ENCODE measurements around the gene KCNJ6. TPM values are rescaled to one million over a fixed set of nuclear protein-coding genes. Genes with fewer than 3 reads are reported as not detected.
"Not testable (repeated sequence)": the region's sequence is repeated elsewhere in the genome, so short reads cannot be mapped to it uniquely, and the experiment has no call there.

Gene KCNJ6
- total and polyA plus RNA-seq, 10 of the 15 experiments (the other 5 are each of a cell fraction or from before 2014, with no cell fraction given): 0.03 to 0.07 (median 0.04) TPM; not detected in 7

GRCh38 chr21:37647781-37648180 is 268.5 kb downstream of the KCNJ6 start:
- SMC1A ChIA-PET (ENCODE audit: uncharacterized antibody, unreplicated experiment): no interaction called here
- ATAC-seq: no peak
- BruUV-seq (replicated peaks): no TSS peak
- no peak for FAIRE-seq
- no peaks in the 10 kb centered on the region for H3K36me3 ChIP-seq (ENCODE audit: control insufficient read depth in 2 of 2, insufficient read depth in 2 of 2, low read length in 1 of 2)
- no peak overlapping the region for H3K27ac ChIP-seq (ENCODE audit: control insufficient read depth, insufficient read depth)
- H3K4me3 ChIP-seq: no peak overlapping the region
- CTCF ChIA-PET: interaction anchor here (1.6 to 1.9 kb wide), 2 partner anchors 12 to 481 kb away, joined by 3 to 5 read pairs; no protein-coding TSS in a partner anchor
- no peaks in the 10 kb centered on the region; the same call in 2 of the 3 replicates for H3K9me3 ChIP-seq (replicated peaks; ENCODE audit: control insufficient read depth, insufficient read depth, low read length)
- H2AFZ ChIP-seq (ENCODE audit: control insufficient read depth, low read depth, low read length): no peak overlapping the region
- intact Hi-C loops (cut with micrococcal nuclease; ENCODE audit: unreplicated experiment) (no loop called here), in situ Hi-C loops (cut with MboI) (no loop called here)
- H4K20me1 ChIP-seq (ENCODE audit: control insufficient read depth, insufficient read depth): no peaks in the 10 kb centered on the region
- H3K4me1 ChIP-seq (ENCODE audit: control insufficient read depth, insufficient read depth, low read length): no peaks in the 10 kb centered on the region
- RAD21 ChIA-PET (ENCODE audit: unreplicated experiment): no interaction called here
- no peak for DNase-seq (ENCODE audit: low read depth, low spot score)
- TF ChIP-seq BACH1 (IDR thresholded peaks at IDR 0.05; ENCODE audit: borderline replicate concordance) (no peak), HDAC2 (IDR thresholded peaks at IDR 0.05) (no peak), TCF3 (IDR thresholded peaks at IDR 0.05; ENCODE audit: borderline replicate concordance, insufficient read depth, low read depth, low read length) (no peak), E2F4 (IDR thresholded peaks at IDR 0.05; ENCODE audit: low read depth, low read length) (no peak), MXI1 (IDR thresholded peaks at IDR 0.05; ENCODE audit: low read depth, low read length) (no peak)
- H3K4me2 ChIP-seq (ENCODE audit: control insufficient read depth, insufficient read depth): no peak overlapping the region
- POLR2A ChIA-PET: no interaction called here
- H3K9ac ChIP-seq (ENCODE audit: control insufficient read depth, insufficient read depth, low read length): no peak overlapping the region
- WGBS (ENCODE audit: insufficient coverage, insufficient replicate concordance, low lambda C conversion rate, missing lambda C conversion rate): 17% methylated on average over 4 of the region's 4 CpGs
- H3K27me3 ChIP-seq (replicated peaks in 1 of 2; ENCODE audit: control insufficient read depth in 2 of 2, insufficient read depth in 2 of 2, low read length in 1 of 2): peaks cover 0 to 2% of the 10 kb centered on the region in 2 experiments; a peak in 1 of 4 replicates
- no peaks in the 10 kb centered on the region for H3K79me2 ChIP-seq (ENCODE audit: control insufficient read depth, insufficient read depth, low read length)

GRCh38 chr21:37646761-37647160 is 269.5 kb downstream of the KCNJ6 start:
- whole genome bisulfite sequencing (ENCODE audit: insufficient coverage, insufficient replicate concordance, low lambda C conversion rate, missing lambda C conversion rate): 23% methylated on average over 12 of the region's 12 CpGs
- H3K79me2 ChIP-seq (ENCODE audit: control insufficient read depth, insufficient read depth, low read length); H3K27me3 ChIP-seq (replicated peaks in 1 of 2; ENCODE audit: control insufficient read depth in 2 of 2, insufficient read depth in 2 of 2, low read length in 1 of 2); H3K9me3 ChIP-seq (replicated peaks; ENCODE audit: control insufficient read depth, insufficient read depth, low read length); SMC1A ChIA-PET (ENCODE audit: uncharacterized antibody, unreplicated experiment); BruUV-seq (replicated peaks); H3K4me3 ChIP-seq; H2AFZ ChIP-seq (ENCODE audit: control insufficient read depth, low read depth, low read length); DNase-seq (ENCODE audit: low read depth, low spot score); POLR2A ChIA-PET; H3K4me2 ChIP-seq (ENCODE audit: control insufficient read depth, insufficient read depth); H3K9ac ChIP-seq (ENCODE audit: control insufficient read depth, insufficient read depth, low read length); H3K27ac ChIP-seq (ENCODE audit: control insufficient read depth, insufficient read depth); FAIRE-seq; intact Hi-C loops (cut with micrococcal nuclease; ENCODE audit: unreplicated experiment); ATAC-seq; H3K4me1 ChIP-seq (ENCODE audit: control insufficient read depth, insufficient read depth, low read length); H4K20me1 ChIP-seq (ENCODE audit: control insufficient read depth, insufficient read depth); in situ Hi-C loops (cut with MboI); H3K36me3 ChIP-seq (ENCODE audit: control insufficient read depth in 2 of 2, insufficient read depth in 2 of 2, low read length in 1 of 2): not testable (repeated sequence)
- ChIA-PET CTCF (interaction anchor here (0.6 to 1.9 kb wide), 3 partner anchors 11 to 480 kb away, joined by 3 to 5 read pairs (median 3); no protein-coding TSS in a partner anchor), RAD21 (ENCODE audit: unreplicated experiment) (interaction anchor here (0.7 to 0.8 kb wide), 2 partner anchors 9 to 480 kb away, joined by 3 read pairs; no protein-coding TSS in a partner anchor)

Data from GM12878 (cell line).